GM18907 (cell line): ENCODE results near the gene URI1.

Experiments used
- ATAC-seq: cut with Tn5 transposase; IDR thresholded peaks from one replicate; pipeline ENCODE4 v1.9.1; 2021; ENCODE audit warnings: mild to moderate bottlenecking, moderate library complexity; ENCODE audit not compliant: unreplicated experiment

The URI1 gene

GRCh38 chr19:29967623-29968022, 25.6 kb downstream of the URI1 start:
- ATAC-seq: no peak

DNA sequence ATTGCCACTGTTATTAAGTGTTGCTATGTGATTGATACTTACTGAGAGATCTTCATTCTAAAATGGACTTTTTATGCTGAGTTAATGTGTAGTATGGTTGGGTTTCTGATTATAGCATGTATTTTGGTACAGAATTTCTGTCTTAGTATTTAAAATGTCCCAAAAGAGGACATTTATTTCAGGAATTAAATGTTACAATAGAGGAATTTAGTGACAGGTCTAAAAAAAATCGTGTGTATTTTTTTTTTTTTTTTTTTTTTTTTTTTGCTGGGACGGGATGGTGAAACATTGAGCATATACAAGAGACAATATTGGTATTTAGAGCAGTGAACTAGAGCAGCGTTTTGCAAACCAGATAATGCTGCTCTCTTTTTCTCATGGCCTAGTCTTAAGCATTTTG, 27.9 kb downstream of the URI1 start:
- ATAC-seq: no peak

DNA sequence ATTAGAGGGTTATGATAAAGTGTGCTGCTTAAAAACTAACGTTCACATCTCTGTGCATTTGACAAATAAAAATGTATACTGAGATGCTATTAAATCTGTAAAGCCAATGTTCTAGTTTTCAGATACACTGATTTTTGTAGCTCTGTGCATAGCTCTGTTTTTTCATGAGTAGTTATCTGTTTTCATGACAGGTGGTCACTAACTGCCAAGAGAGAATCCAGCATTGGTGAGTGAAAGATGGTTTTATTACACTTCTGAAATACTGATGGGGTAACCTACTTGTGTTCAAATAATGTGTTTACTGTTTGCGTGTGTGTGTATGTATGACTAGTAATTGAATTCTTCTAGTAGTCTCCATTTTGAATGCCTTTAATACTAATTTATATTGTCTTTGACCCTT, 29.0 kb downstream of the URI1 start:
- ATAC-seq: no peak

DNA sequence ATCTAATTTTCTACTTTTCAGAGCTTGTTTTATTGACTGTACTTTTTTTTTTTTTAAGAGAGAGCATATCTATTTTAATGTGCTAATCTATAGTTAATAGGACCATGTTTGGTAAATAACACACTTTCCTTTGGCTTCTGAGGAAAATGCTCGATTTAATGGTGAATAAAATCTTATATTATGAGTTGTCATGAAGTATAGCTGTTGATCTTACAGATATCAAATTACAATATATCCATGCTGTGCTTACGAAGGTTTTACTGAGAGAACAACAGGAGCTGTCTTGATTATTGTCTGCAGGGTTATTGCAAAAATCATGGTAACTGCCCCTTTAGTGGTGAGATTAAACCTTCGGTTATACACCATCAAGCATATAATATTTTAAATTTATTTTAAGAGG, 29.6 kb downstream of the URI1 start:
- ATAC-seq: no peak

DNA sequence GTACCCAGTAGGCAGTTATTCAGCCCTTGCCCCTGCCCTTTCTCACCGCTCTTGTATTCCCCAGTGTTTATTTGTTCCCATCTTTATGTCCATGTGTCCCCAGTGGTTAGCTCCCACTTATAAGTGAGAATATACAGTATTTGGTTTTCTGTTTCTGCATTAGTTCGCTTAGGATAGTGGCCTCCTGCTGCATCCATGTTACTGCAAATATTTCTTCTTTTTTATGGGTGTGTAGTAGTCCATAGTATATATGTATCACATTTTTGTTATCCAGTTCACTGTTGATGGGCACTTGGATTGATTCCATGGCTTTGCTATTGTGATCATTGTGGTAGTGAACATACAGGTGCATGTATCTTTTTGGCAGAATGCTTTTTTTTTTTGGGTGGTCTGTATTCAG, 32.7 kb downstream of the URI1 start:
- ATAC-seq: no peak

DNA sequence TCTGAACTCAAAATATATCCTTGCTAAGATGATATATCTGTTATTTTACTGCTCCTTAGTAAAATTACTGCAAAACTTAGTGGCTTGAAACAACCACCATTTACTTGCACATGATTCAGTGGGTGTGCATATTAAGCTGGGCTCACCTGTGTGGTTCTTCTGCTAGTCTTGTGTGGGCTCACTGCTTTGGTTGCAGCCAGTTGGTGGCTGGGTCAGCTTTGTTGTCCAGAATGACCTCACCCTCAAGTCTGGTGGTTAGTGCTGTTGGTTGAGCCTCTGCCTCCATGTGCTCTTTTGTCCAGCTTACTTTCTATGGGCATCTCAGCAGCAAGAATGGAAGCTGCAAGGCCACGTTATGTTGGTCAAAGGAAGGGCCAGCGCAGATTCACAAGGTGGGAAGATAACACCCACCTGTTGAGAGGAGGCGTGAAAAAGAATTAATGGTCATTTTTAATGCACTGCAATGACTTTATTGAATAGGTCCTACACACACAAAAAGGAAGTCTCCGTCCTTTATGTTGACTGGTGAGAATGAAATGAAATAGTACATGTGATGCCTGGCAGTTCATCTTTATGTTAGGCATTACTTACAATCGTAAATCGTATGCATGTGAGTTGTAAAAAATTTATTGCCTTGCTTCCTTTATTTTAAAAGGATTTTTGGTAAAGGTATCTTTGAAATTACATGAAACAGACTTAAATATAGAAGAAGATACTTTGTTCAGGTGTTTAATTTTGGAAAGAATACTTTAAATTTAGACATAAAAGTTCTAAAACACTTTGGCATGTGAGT, 34.3 kb downstream of the URI1 start:
- ATAC-seq: no peak

- no peak for ATAC-seq
These were observed 36.0 kb downstream of the URI1 start for GRCh38 chr19:29978080-29978479.

- ATAC-seq: no peak
These were observed 41.5 kb downstream of the URI1 start for GRCh38 chr19:29983568-29983967.

DNA sequence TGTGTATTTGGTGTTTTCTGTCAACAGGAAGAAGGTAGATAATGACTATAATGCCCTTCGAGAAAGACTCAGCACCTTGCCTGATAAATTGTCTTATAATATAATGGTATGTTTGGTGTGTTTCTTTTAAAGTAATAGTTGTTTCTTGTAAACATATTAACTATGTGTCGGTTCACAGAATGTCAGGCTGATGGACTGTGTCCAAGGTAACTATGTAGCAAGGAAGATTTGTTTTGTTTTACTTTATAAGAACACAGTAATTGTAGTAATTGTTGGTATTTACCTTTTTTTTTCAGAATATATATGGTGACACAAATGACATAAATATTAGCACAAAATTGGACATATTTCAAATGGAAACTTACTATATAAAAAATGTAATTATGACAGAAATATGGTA, 43.2 kb downstream of the URI1 start:
- ATAC-seq: no peak

DNA sequence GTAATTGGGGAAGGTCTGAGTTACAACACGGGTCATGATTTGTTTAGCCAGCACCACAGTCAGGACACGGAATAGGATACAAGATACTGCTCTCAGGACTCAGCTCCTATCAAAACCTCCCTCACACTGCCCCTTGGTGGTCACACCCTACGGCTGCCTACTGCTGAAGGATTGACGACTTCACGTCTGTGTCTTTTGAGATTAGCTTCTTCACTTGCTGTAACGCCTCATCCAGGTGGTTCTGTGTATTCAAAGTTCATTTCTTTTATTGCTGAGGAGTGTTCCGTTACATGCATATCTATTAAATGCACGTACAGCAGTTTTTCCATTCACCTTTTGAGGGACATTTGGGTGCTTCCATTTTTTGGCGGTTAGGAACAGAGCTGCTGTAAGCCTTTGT, 46.3 kb downstream of the URI1 start:
- no peak for ATAC-seq

DNA sequence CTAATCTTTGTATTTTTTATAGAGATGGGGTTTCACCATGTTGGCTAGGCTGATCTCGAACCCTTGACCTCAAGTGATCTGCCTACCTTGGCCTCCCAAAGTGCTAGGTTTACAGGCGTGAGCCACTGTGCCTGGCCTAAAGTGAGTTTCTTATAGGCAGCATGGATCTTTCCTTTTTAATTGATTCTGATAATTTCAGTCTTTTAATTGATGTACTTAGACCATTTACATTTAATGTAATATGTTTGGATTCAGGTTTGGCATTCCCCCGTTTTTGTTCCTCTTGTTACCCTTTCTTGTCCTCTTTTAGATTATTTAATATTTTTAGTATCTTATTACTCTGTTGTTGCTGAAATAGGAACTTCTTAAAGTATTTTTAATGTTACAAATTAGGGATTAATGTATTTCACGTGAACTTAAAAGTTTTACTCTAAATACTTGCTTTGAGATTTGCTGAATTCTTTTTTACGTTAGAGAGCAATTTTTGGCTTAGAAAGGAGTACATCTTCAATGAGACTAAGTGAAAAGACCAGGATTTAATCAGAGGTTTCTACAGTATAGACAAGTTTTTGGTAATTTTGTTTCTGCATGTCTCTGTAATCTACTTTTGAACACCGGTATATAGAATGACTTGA, 50.3 kb downstream of the URI1 start:
- no peak for ATAC-seq

GRCh38 chr19:29999490-29999889, 57.5 kb downstream of the URI1 start:
- no peak for ATAC-seq

- ATAC-seq: no peak
These were observed 58.8 kb downstream of the URI1 start for GRCh38 chr19:30000862-30001261.

GRCh38 chr19:30001301-30001700, 59.3 kb downstream of the URI1 start:
- no peak for ATAC-seq

- no peak for ATAC-seq
These were observed 59.8 kb downstream of the URI1 start for GRCh38 chr19:30001791-30002190.

DNA sequence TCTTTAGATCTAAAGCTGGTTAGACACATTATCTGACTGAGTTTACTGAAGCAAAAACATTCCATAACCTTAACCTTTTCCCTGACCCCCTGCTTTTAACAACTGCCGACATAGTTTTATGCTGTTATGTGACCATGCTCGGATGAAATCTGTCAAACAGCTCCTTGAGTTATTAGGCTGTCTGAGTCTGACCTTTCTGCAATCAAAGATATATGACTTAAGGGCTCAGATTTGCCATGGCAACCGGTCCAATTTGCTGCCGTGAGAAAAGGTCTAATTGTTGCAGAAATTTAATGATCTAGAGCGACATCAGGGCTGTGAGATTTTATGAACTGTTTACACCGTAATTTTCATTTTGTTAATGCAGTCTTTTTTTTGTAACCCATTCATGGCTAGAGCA, 61.8 kb downstream of the URI1 start:
- ATAC-seq: no peak

DNA sequence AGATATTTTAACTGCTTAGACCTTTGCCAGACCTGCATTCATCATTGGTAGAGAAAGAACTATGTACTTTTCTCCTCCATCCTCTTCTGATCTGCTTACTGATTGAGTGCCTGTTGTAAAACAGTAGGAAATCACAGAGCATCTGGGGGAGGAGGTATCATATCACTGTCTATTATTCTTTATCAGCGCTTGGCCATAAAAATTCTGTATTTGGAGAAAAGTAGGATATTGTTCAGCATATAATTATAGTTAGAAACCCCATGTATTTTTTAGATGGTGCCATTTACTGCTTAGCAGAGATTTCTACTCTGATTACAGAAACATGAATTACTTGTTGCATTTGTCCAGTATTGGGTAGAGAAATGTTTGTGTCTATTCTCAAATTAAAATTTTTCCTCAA, 62.4 kb downstream of the URI1 start:
- no peak for ATAC-seq

- no peak for ATAC-seq
These were observed 64.2 kb downstream of the URI1 start for GRCh38 chr19:30006207-30006606.

- ATAC-seq: no peak
These were observed 66.1 kb downstream of the URI1 start for GRCh38 chr19:30008169-30008568.

GRCh38 chr19:30009013-30009412, 67.0 kb downstream of the URI1 start:
- no peak for ATAC-seq

- ATAC-seq: no peak
These were observed 69.1 kb downstream of the URI1 start for GRCh38 chr19:30011051-30011578.

DNA sequence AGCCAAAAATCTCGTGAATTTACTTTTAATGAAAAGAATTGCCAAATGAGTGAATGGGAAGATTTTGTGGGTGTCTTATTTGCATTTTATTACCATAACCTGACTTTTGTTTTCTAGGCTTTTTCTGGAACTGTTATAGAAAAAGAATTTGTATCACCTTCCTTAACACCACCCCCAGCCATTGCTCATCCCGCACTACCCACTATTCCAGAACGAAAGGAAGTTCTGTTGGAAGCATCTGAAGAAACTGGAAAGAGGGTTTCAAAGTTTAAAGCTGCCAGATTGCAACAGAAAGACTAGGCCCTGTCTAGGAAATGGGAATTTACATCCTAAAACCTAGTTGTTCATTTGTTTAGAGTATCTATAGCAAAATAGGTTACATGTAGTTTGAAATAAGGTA, 72.7 kb downstream of the URI1 start:
- ATAC-seq: no peak
